GM18505 (cell line): ENCODE results near the gene RCL1.

Experiments used
- ATAC-seq: cut with Tn5 transposase; IDR thresholded peaks from one replicate; pipeline ENCODE4 v1.9.1; 2021; ENCODE audit not compliant: unreplicated experiment
- POLR2A ChIP-seq: IDR thresholded peaks from 4 replicates; pipeline ENCODE4 v1.6.1; 2011; ENCODE audit warnings: borderline replicate concordance; ENCODE audit not compliant: insufficient read depth, insufficient read length; ENCODE audit errors: extremely low read depth

Gene RCL1

DNA sequence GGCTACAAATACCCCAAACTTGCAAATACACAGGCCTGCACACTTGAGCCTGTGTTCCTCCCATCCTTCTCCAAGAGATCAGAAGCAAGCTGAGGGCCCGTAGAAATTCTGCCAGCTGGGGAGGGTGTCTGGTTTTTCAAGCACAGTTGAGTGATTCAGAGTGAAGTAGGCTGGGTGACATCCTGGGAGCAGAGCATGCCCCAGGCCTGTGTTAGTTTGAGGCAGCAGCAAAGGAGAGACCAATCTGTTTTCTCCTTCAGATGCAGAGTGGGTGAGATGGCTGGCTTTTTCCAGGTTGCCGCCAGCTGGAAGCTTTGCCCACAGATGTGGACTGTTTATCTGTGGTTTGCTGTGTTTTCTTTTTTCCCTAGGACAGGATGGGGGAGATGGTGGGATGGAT is 63.1 kb downstream of the RCL1 start:
- ATAC-seq = no peak
- TF ChIP-seq POLR2A = no peak

DNA sequence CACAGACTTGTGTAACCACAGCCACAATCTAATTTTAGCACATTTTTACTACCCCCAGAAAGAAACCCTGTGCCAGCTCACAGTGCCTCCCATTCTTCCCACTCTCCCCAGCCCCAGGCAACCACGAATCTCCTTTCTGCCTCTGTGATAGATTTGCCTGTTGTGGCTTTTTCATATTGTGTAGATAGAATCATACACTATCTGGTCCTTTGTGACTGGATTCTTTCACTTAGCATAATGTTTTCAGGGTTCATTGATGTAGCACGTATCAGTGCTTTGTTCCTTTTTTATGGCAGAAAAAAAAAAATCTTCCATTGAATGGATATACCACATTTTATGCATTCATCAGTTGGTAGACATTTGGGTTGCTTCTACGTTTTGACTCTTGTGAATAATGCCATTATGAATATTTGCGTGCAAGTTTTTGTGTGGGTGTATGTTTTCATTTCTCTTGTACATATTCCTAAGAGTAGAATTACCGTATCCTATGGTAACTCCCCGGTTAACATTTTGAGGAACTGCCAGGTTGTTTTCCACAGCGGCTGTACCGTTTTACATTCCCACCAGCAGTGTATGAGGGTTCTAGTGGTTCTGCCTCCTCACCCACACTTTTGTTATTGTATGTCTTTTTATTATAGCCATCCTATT is 64.5 kb downstream of the RCL1 start:
- no peak for TF ChIP-seq POLR2A
- no peak for ATAC-seq

DNA sequence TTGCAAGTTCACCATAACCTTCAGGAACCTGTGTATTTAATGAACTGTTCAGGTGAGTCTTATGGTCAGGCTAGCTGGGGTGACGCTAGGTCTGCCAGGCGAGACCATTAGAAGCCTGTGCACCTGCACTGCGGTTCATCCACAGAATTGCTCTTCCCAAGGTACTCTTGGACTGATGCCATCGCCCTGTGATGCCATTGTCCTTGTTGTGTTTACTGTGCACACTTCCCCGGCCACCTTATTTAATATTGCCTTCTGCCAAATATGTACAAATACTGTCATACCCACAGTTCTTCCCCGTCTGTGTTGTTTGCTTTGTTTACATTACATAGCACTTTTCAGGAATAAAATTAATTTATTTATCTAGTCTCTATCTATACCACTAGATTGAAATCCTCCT is 66.3 kb downstream of the RCL1 start:
- TF ChIP-seq POLR2A = no peak
- ATAC-seq = no peak

DNA sequence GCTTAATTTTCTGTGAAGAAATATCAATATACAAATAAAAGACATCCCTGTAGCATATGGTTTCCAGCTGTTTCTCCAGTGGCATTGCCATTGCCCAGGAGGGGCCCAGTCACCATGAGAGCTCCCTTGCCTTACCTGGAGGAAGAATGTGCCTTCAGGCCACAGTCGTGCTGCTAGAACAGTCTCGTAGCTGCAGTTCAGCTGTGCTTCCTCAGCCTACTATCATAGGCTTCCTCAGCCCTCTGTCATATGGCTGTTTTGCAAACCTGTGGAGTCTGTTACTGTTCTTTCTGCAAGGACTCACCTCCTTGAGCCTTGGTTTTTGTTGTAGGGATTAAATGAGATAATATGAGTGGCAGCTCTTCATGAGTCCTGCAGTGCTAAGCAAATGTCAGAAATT is 67.6 kb downstream of the RCL1 start:
- TF ChIP-seq POLR2A = no peak
- no peak for ATAC-seq

DNA sequence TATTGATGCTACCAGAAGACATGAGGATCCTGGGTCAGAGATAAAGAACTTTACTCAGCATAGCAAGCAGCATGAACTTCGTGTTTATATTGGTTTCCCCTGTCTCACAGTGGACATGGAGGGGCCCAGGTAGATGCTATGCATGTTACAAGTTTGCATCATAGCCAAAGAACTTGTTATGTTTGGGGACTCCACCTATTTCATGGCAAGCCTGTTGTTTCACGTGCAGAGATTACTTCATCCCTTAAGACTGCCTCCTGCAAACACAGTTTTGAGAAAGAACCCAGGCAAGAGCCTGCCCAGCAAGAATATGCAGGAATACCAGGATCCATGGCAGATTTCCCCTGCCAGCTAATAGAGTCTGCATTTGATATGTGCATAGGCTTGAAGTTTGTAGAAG is 68.4 kb downstream of the RCL1 start:
- no peak for TF ChIP-seq POLR2A
- ATAC-seq = no peak

DNA sequence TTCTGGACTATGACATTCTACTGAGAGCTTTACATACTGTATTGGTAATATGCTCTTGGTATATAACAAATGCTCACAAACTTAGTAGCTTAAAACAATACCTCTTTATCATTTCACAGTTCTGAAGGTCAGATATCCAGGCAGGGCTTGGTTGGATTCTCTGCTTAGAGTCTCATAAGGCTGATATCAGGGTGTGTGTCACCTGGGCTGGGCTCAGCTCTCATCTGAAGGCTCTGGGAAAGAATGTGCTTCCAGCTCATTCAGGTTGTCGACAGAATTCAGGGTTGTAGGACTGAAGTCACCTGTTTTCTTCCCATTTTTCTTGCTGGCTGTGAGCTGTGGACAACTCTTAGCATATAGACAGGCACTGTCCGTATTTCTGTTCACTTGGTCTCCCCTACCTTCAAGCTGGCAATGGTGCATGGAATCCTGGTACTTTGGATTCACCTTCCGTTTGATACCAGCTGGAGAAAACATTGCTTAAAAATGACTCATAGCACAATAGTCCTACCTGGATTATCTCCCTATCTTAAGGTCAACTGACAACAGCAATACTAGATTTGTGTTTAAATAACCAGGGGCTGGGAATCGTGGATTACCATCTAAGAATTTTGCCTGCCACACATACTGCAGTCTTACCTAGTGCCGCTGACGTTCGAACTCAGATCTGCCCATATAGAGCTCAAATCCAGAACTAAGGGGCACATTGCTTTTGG is 69.2 kb downstream of the RCL1 start:
- no peak for ATAC-seq
- no peak for TF ChIP-seq POLR2A

DNA sequence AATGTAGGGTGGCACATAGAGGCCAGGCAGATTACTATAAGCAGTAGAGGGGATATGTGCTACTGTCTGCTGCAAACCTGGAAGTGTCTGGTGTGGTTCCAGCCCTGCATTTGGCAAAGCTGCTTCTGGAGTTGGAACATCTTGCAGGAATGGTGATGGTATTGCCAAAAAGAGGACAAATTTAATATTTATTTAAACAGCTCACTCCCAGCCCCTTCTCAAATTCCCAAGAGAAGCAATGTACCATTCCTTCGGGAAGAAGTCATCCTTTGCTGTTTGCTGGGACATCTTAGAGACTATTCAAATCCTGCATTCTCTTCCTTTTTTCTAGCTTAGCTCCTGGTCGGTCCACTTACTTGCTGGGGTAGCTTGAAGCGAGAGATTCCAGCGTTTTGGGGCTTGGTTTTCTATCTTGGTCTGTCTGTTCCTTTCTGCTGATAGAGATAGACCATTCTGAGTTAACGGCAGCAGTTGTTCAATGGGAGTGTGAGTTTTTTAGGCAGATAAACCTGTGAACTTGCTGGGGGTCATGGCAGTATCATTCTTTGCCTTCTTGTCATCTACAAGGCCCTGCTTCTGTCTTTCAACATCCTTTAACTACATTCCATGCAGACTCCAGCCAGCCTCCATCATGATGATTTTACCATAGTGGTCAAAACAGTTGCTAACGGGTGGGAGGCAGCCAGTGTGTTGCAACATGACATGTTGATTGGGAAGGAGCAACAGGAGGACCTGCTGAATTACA is 69.9 kb downstream of the RCL1 start:
- ATAC-seq = no peak
- TF ChIP-seq POLR2A = no peak

DNA sequence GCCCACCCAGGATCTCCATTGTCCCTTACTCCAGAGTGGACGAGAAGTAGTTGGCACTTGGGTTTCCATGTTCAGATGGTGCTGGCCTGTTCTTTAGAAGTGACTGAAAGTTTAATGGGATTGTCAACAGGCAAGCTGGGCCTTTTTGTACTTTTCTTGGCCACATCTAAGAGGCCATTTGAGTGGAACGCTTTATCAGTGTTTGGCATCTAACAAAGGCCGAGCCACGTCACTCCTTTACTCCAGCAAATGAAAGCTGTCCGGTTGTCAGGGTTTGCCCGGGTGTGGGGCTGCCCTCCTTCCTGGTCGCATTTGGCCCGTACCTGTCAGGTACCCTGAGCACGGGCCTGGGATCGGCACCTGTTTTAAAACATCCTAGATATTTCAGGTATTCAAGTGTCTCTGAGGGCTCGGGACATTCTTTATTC is 71.5 kb downstream of the RCL1 start:
- no peak for TF ChIP-seq POLR2A
- ATAC-seq = no peak

DNA sequence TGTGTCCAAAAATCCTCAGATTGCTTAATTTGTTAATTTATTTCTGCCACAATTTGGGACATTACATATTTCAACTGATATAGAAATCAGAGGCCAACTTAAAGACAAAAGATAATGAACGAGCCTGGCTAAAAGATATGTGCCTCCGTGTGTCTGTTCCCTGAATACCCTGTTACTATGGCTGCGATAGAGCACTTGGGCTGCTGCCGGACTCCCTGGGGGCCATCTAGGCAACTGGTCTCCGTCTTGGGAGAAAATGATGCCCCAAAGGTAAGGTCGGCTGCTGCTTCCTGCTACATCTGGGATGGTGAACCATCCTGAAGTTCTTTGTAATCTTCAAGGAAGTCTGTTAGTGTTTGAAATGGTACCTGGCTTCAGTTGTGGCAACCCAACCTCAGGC is 72.0 kb downstream of the RCL1 start:
- ATAC-seq = no peak
- no peak for TF ChIP-seq POLR2A

DNA sequence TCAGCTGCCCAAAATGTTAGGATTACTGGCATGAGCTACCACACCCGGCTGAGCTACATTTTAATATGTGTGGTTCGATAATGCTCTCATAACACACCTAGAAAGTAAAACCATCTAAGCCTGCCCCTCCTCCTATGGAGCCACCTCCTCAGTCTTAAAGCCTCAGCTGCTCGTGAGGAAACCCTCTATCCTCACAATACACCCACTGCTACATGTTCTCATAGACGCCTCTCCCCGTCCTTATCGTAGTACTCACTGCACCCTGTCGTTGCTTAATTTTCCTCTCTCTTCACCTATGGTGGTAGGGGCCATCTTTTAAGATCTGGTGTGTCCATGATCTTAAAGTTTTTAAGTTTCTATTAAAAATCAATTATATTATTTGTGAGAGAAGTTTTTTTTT is 72.9 kb downstream of the RCL1 start:
- TF ChIP-seq POLR2A = no peak
- no peak for ATAC-seq

DNA sequence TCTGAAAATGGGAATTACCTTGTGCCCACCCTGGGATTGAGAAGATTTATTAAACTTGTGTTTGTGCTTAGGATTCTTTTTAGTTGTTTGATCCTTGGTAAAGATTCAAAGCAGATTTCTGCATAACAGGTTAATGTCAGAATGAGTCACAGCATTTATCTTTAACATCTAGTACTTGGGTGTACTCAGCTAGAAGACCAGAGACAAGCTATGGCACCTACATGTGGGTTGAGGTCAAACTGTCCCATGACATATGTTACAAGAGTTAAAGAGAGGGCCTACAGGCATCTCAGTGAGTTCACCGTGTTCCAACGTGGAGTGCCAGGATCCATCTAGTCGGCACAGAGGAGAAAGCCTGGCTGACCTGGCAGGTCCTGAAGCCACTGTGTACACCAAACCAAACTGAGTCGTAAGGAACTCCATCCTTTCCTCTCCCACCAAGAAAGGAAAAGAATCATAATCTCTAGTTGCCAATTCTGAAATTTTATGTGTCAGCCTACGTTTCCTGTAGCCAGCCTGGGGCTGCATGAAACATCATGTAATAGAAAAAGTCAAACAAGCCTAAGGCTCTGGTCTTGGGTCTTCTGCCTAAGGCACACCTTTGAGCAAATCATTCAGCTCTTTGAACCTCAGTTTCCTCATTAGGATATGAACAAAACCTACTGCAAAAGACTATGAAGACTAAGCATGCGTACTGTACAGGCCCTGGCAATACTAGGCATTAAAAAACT is 73.7 kb downstream of the RCL1 start:
- TF ChIP-seq POLR2A = no peak
- no peak for ATAC-seq

DNA sequence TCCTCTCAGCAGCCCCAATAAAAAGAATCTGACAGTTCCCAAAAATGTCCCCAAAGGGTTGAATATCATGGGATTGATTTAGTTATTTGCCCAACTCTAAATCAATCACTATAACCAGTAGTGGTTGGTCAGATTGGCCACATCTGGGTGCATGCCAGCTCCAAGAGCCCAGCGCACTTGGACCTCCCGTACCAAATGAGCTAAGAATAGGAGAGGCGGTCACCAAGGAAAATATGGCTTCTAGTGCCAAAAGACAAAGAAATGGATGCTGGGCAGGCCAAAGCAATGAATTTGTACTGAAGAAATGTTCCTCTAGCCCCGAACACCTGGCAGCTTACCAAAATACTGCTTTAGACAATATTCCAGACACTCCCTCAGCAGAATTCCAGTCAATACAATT is 80.3 kb downstream of the RCL1 start:
- no peak for ATAC-seq
- no peak for TF ChIP-seq POLR2A

DNA sequence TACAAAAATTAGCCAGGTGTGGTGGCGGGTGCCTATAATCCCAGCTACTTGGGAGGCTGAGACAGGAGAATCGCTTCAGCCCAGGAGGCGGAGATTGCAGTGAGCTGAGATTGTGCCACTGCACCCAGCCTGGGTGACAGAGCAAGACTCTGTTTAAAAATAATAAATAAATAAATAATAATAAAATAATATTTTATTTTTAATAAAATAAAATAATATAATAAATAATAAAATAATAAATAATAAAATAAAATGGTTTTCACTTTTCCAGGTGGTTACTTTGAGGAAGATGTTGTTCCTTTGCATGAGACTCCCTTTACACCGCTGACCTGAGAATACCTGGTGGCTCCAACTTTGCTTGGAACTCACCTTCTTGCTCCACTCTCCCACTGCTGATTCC is 82.8 kb downstream of the RCL1 start:
- no peak for TF ChIP-seq POLR2A
- ATAC-seq = no peak
